Measurements from ENCODE around the gene EFNA5. TPM values are rescaled to one million over a fixed set of nuclear protein-coding genes. Genes with fewer than 3 reads are reported as not detected.

The EFNA5 gene
- total and polyA plus RNA-seq, 2 of the 8 experiments (the other 6 are each of a cell fraction or from before 2014, with no cell fraction given): 9.6 to 21.8 TPM

GRCh38 chr5:107518190-107518589, 152.5 kb downstream of the EFNA5 start:
- Histone ChIP-seq H3K18ac (ENCODE audit: extremely low read depth, low read length) (no peak overlapping the region), H4K8ac (ENCODE audit: extremely low read depth, insufficient read depth, low read length) (no peak overlapping the region), H3K23ac (ENCODE audit: insufficient read length) (no peak overlapping the region), H2BK12ac (ENCODE audit: low read depth, low read length) (no peak overlapping the region), H3K9me3 (ENCODE audit: insufficient read depth in 2 of 2, low read depth in 1 of 2, low read length in 1 of 2) (no peaks in the 10 kb centered on the region), H2BK15ac (ENCODE audit: low read length) (no peak overlapping the region), H3K27ac (ENCODE audit: low read depth, low read length) (no peak overlapping the region), H3K56ac (replicated peaks; ENCODE audit: insufficient read length, low read depth, low read length) (no peak overlapping the region), H3K4me1 (replicated peaks in 1 of 4; ENCODE audit: control insufficient read depth in 3 of 4, insufficient read depth in 4 of 4, low read length in 3 of 4) (peaks cover 0 to 24% (median 17%) of the 10 kb centered on the region in 4 experiments; a peak in 6 of 7 replicates), H3K9ac (replicated peaks in 1 of 4; ENCODE audit: extremely low read depth in 1 of 4, low read depth in 3 of 4, low read length in 3 of 4) (no peak overlapping the region), H3K79me2 (ENCODE audit: control insufficient read depth in 1 of 2, insufficient read depth in 2 of 2, low read length in 2 of 2) (no peaks in the 10 kb centered on the region), H3K79me1 (ENCODE audit: low read depth, low read length) (no peaks in the 10 kb centered on the region; the same call in 1 of the 2 replicates), H3K4ac (replicated peaks; ENCODE audit: insufficient read length, low read depth, low read length) (no peak overlapping the region), H2AK5ac (ENCODE audit: low read depth, low read length) (no peak overlapping the region), H4K20me1 (replicated peaks in 1 of 2; ENCODE audit: control insufficient read depth in 1 of 2, insufficient read depth in 2 of 2, low read length in 2 of 2) (no peaks in the 10 kb centered on the region), H3K14ac (ENCODE audit: insufficient read length) (no peak overlapping the region), H2AFZ (ENCODE audit: low read length) (no peak overlapping the region), H3K23me2 (ENCODE audit: low read depth, low read length) (no peaks in the 10 kb centered on the region; the same call in 1 of the 2 replicates), H3K4me3 (ENCODE audit: extremely low read depth in 1 of 4, insufficient read depth in 2 of 4, low read depth in 3 of 4, low read length in 4 of 4) (no peak overlapping the region; a peak in 1 of 8 replicates), H3K4me2 (ENCODE audit: insufficient read depth in 1 of 2, low read depth in 2 of 2, low read length in 2 of 2) (peak overlapping the region in 1 of 2 experiments; percentile 21; a peak in 1 of 4 replicates), H4K91ac (replicated peaks; ENCODE audit: insufficient read length, low read length) (no peak overlapping the region), H2BK20ac (ENCODE audit: low read length) (no peak overlapping the region), H4K5ac (ENCODE audit: insufficient read length, low read depth, low read length) (no peak overlapping the region), H3K36me3 (ENCODE audit: control insufficient read depth in 2 of 4, insufficient read depth in 4 of 4, low read length in 3 of 4) (no peaks in the 10 kb centered on the region), H2BK5ac (ENCODE audit: low read depth, low read length) (no peak overlapping the region), H3K27me3 (replicated peaks in 1 of 4; ENCODE audit: control insufficient read depth in 3 of 4, extremely low read depth in 1 of 4, insufficient read depth in 3 of 4, low read length in 3 of 4) (no peaks in the 10 kb centered on the region), H2BK120ac (replicated peaks; ENCODE audit: low read depth, low read length) (no peak overlapping the region)
- CTCF ChIA-PET (ENCODE audit: partially characterized antibody): interaction anchor here (0.8 to 2.1 kb wide), 2 partner anchors 12 to 16 kb away, joined by 4 to 6 read pairs; no protein-coding TSS in a partner anchor
- TF ChIP-seq USF2 (IDR thresholded peaks at IDR 0.05; ENCODE audit: low read length) (no peak), GABPA (IDR thresholded peaks at IDR 0.05; ENCODE audit: borderline replicate concordance, insufficient read depth, low read length) (no peak), POU5F1 (IDR thresholded peaks at IDR 0.05; ENCODE audit: low read depth, low read length) (no peak), SRF (IDR thresholded peaks at IDR 0.05; ENCODE audit: low read depth, low read length) (no peak), SP4 (IDR thresholded peaks at IDR 0.05; ENCODE audit: low read length) (no peak), NRF1 (IDR thresholded peaks at IDR 0.05; ENCODE audit: low read depth, low read length) (no peak), BACH1 (IDR thresholded peaks at IDR 0.05; ENCODE audit: low read length) (no peak), EZH2 (IDR thresholded peaks at IDR 0.05; ENCODE audit: low read depth, low read length, severe bottlenecking) (no peak)
- POLR2A ChIA-PET (ENCODE audit: partially characterized antibody): no interaction called here
- DNase-seq (ENCODE audit: low read depth in 1 of 2, low spot score in 2 of 2) (no peak), FAIRE-seq (no peak)
- WGBS, 2 experiments (ENCODE audit: extremely low coverage in 1 of 2, insufficient coverage in 1 of 2, insufficient read length in 1 of 2, insufficient replicate concordance in 2 of 2, low coverage in 1 of 2, low lambda C conversion rate in 2 of 2, missing lambda C conversion rate in 1 of 2): 73% methylated on average over 6 of the region's 6 CpGs; no CpG with 5 or more reads in 1 of the 2 experiments

All from H1 (cell line).